ENCODE data around the gene NUB1.
A peak's percentile ranks its signal among the peaks of the same experiment; 100 is the strongest.

Gene NUB1

GRCh38 chr7:151426441-151426903 lies 84.9 kb downstream of the NUB1 start:
- no peak for DNase-seq
- H3K4me3 ChIP-seq (ENCODE audit: low read depth, low read length): no peak overlapping the region
- H3K27me3 ChIP-seq (ENCODE audit: insufficient read depth, low read depth, severe bottlenecking): no peaks in the 10 kb centered on the region
- H3K36me3 ChIP-seq: no peaks in the 10 kb centered on the region
- no peaks in the 10 kb centered on the region for H3K9me3 ChIP-seq (ENCODE audit: severe bottlenecking)
- TF ChIP-seq, protein P1, sequence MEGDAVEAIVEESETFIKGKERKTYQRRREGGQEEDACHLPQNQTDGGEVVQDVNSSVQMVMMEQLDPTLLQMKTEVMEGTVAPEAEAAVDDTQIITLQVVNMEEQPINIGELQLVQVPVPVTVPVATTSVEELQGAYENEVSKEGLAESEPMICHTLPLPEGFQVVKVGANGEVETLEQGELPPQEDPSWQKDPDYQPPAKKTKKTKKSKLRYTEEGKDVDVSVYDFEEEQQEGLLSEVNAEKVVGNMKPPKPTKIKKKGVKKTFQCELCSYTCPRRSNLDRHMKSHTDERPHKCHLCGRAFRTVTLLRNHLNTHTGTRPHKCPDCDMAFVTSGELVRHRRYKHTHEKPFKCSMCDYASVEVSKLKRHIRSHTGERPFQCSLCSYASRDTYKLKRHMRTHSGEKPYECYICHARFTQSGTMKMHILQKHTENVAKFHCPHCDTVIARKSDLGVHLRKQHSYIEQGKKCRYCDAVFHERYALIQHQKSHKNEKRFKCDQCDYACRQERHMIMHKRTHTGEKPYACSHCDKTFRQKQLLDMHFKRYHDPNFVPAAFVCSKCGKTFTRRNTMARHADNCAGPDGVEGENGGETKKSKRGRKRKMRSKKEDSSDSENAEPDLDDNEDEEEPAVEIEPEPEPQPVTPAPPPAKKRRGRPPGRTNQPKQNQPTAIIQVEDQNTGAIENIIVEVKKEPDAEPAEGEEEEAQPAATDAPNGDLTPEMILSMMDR (IDR thresholded peaks at IDR 0.05; ENCODE audit: low read depth, low read length): no peak
- H3K27ac ChIP-seq: no peak overlapping the region

GRCh38 chr7:151426904-151427704 lies 85.5 kb downstream of the NUB1 start:
- DNase-seq: no peak
- Histone ChIP-seq H3K9me3 (ENCODE audit: severe bottlenecking) (no peaks in the 10 kb centered on the region), H3K36me3 (no peaks in the 10 kb centered on the region), H3K4me3 (ENCODE audit: low read depth, low read length) (no peak overlapping the region), H3K27ac (no peak overlapping the region; the same call in 1 of the 2 replicates), H3K27me3 (ENCODE audit: insufficient read depth, low read depth, severe bottlenecking) (no peaks in the 10 kb centered on the region)
- TF ChIP-seq, protein P1 (IDR thresholded peaks at IDR 0.05; ENCODE audit: low read depth, low read length): no peak

DNA sequence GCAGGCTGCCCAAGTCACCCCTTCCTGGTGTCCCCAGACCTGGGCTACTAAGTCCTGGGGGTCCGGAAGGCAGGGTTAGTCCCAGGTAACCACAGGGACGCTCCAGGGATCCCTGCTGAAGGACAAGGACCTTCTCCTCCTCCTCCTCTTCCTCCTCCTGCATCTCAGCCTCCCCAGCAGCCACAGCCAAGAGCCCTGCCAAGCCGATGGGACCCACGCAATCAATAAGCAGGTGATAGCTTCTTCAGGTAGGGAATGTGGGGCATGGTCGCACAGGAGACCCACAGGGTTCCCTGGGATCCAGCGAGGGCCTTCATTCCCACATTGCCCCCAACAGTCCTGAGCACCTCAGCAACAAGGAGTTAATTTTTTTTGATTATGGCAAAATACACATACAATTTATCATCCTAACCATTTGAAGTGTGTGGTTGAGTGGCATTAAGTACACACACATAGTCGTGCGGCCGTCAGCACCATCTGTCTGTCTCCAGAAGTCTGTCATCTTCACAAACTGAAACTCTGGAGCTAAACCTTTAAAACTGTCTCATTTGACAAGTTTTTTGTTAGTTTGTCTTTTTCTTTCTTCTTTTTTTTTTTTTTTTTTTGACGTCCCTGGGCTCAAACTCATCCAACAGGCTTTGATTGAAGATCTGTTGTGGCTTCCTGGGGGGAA lies 86.2 kb downstream of the NUB1 start:
- Histone ChIP-seq H3K36me3 (no peaks in the 10 kb centered on the region), H3K9me3 (ENCODE audit: severe bottlenecking) (no peaks in the 10 kb centered on the region), H3K27ac (peak overlapping the region; percentile 79), H3K4me3 (ENCODE audit: low read depth, low read length) (no peak overlapping the region), H3K27me3 (ENCODE audit: insufficient read depth, low read depth, severe bottlenecking) (no peaks in the 10 kb centered on the region)
- TF ChIP-seq, protein P1 (IDR thresholded peaks at IDR 0.05; ENCODE audit: low read depth, low read length): no peak
- DNase-seq: no peak
